NCI-H1092 treated with DMSO at 0.1 percent for 48 hours (cell line): Measurements from ENCODE around the gene UBE4A.

Experiments used
- DNase-seq: peaks from one replicate; lab custom pipeline; 2025; lab: John Stamatoyannopoulos, UW

Gene UBE4A

GRCh38 chr11:118438314-118438931 is 79.0 kb downstream of the UBE4A start:
- no peak for DNase-seq

- no peak for DNase-seq
Observed at GRCh38 chr11:118439646-118440045, 80.2 kb downstream of the UBE4A start.

GRCh38 chr11:118441770-118442275 is 82.4 kb downstream of the UBE4A start:
- DNase-seq, result no peak

- DNase-seq, result no peak
Observed at GRCh38 chr11:118442301-118442700, 82.9 kb downstream of the UBE4A start.

GRCh38 chr11:118442908-118443589 is 83.6 kb downstream of the UBE4A start:
- DNase-seq, result no peak

GRCh38 chr11:118443590-118444218 is 84.3 kb downstream of the UBE4A start:
- no peak for DNase-seq

GRCh38 chr11:118447423-118447822 is 88.0 kb downstream of the UBE4A start:
- DNase-seq, result no peak

GRCh38 chr11:118448294-118448693 is 88.9 kb downstream of the UBE4A start:
- no peak for DNase-seq
